ENCODE data around the gene VSTM4.

The VSTM4 gene

DNA sequence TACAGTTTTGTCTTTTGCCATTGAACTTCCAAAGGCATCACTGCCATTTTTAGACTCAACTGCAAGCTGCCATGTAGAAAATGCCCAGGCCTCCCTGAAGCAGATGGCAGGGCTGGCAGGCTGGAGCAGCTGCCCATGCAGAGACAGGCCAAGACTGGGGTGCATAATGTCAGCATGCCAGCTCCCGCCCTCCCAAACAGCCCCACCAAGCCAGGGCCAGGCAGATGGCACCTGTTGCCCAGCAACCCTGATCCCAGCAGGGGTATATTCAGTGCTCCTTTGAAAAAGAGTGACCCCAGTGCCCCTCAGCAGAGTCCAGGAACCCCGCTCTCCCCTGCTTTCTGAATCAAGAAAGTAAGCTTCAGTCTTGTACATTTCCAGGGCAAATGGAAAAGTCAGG is 32.6 kb downstream of the VSTM4 start:
- H3K4me1 Mint-ChIP-seq: peaks cover 61% of the 10 kb centered on the region
- H3K27ac Mint-ChIP-seq: peak overlapping the region in 1 of 3 experiments; percentile 13
- H3K27me3 Mint-ChIP-seq (ENCODE audit: low read depth): no peaks in the 10 kb centered on the region
- TF ChIP-seq, protein P1, sequence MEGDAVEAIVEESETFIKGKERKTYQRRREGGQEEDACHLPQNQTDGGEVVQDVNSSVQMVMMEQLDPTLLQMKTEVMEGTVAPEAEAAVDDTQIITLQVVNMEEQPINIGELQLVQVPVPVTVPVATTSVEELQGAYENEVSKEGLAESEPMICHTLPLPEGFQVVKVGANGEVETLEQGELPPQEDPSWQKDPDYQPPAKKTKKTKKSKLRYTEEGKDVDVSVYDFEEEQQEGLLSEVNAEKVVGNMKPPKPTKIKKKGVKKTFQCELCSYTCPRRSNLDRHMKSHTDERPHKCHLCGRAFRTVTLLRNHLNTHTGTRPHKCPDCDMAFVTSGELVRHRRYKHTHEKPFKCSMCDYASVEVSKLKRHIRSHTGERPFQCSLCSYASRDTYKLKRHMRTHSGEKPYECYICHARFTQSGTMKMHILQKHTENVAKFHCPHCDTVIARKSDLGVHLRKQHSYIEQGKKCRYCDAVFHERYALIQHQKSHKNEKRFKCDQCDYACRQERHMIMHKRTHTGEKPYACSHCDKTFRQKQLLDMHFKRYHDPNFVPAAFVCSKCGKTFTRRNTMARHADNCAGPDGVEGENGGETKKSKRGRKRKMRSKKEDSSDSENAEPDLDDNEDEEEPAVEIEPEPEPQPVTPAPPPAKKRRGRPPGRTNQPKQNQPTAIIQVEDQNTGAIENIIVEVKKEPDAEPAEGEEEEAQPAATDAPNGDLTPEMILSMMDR (IDR thresholded peaks at IDR 0.05; ENCODE audit: unreplicated experiment in 3 of 3): no peak
- H3K4me3 Mint-ChIP-seq: no peak overlapping the region
- peaks cover 14% of the 10 kb centered on the region for H3K9me3 Mint-ChIP-seq
- H3K36me3 Mint-ChIP-seq (ENCODE audit: low read depth): peaks cover 16% of the 10 kb centered on the region

DNA sequence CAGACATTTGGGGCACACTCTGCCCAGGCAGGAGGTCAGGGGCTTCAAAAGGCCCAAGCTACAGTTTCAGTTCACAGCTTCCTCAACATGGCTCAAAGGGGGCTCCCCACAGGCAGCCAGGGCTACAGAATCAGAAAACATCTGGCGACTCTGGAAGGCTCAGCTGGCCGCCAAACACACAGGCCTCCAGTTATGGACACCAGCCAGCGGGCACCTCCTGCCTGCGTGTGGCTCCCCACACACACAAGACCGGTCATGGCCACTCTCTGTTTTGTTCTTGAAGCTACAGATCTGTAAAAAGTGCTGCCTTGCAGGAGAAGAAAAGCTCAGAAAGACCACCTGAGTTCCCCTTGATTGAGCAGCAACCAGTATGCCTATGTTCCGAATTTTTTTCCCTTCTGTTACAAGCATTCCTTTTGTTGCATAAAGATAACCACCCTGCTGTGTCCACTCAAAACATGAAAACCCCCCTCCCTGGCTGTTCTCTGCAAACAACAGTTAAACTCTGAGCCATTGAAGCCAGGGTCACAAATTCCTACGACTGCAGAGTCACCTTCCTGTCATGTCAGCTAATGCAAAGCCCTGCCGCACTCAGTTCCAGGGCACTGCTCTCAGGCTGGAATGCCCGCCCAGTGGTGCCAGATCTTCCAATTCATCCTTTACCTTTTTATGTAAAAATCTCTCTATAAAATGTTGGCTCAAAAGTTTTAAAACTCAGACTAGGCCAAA is 33.6 kb downstream of the VSTM4 start:
- H3K27ac Mint-ChIP-seq: peak overlapping the region; percentile 13 to 67 (median 52)
- peaks cover 72% of the 10 kb centered on the region for H3K4me1 Mint-ChIP-seq
- peaks cover 7% of the 10 kb centered on the region for H3K36me3 Mint-ChIP-seq (ENCODE audit: low read depth)
- peaks cover 6% of the 10 kb centered on the region for H3K9me3 Mint-ChIP-seq
- no peaks in the 10 kb centered on the region for H3K27me3 Mint-ChIP-seq (ENCODE audit: low read depth)
- H3K4me3 Mint-ChIP-seq: no peak overlapping the region
- TF ChIP-seq, protein P1 (IDR thresholded peaks at IDR 0.05; ENCODE audit: unreplicated experiment in 3 of 3): no peak

DNA sequence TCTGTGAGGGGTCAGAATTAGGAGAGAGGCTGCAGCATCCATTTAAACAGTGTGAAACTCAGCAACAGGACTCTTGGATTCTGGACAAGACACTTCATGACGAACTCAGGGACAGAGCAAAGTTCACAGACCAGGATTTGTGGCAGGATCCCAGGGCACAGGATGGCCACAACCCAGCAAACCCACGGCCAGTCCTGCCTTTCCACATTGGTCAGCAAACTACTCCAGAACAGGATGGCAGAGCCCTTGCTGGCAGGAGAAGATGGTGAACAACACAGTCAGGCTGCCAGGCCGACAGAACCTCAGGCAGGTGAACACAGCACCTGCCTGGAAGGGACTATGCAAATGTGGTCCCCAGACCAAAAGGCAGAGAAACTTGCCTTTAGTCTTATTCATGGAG is 34.4 kb downstream of the VSTM4 start:
- Mint-ChIP-seq H3K9me3 (peaks cover 3% of the 10 kb centered on the region), H3K27ac (peak overlapping the region in 2 of 3 experiments; percentile 13 to 67)

DNA sequence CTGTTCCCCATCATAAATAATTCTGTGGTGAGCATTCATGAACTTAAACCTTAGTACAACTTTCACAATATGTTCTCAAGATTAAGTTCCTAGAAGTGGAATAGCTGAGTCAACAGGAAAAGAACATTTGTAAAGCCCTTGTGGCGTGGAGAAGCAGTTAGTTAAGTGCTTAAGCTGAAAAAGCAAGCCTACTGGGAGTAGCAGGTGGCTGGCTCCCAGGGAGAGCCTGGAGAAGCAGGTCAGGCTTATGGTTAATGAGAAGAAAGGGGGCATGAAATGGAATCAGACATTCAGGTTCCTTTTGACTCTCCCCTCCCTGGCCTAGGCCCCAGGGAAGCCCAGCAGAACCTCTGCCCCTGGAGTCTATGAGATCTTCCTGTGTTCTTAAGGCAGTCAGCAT is 35.3 kb downstream of the VSTM4 start:
- H3K36me3 Mint-ChIP-seq (ENCODE audit: low read depth): peaks cover 8% of the 10 kb centered on the region
- TF ChIP-seq, protein P1 (IDR thresholded peaks at IDR 0.05; ENCODE audit: unreplicated experiment in 3 of 3): no peak
- H3K4me3 Mint-ChIP-seq: peak overlapping the region in 1 of 3 experiments; percentile 3
- H3K27ac Mint-ChIP-seq: peak overlapping the region; percentile 13 to 77 (median 46)
- no peaks in the 10 kb centered on the region for H3K9me3 Mint-ChIP-seq
- peaks cover 85% of the 10 kb centered on the region for H3K4me1 Mint-ChIP-seq
- H3K27me3 Mint-ChIP-seq (ENCODE audit: low read depth): no peaks in the 10 kb centered on the region

More for the DNA sequence above, 34.4 kb downstream of the VSTM4 start:
- TF ChIP-seq, protein P1 (IDR thresholded peaks at IDR 0.05; ENCODE audit: unreplicated experiment in 3 of 3): no peak
- peaks cover 10% of the 10 kb centered on the region for H3K36me3 Mint-ChIP-seq (ENCODE audit: low read depth)
- H3K4me1 Mint-ChIP-seq: peaks cover 79% of the 10 kb centered on the region
- no peaks in the 10 kb centered on the region for H3K27me3 Mint-ChIP-seq (ENCODE audit: low read depth)
- H3K4me3 Mint-ChIP-seq: no peak overlapping the region

DNA sequence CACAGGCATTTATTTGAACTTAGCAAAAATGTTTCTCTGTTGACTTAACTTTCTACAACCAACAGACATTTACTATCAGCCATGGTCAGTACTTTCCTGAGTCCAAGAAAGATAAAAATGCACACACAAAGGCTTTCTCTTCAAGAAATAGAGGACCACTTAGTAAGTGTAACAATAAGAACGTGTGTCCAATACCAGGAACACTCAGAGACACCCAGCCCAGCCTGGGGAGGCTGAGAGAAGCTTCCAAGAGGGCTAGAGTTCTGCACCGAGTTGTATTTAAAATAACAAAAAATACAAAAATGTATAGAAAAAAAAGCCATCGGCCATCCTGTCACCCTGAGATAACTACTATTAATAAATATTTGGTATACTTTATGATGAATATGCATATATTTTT is 35.8 kb downstream of the VSTM4 start:
- Mint-ChIP-seq H3K9me3 (no peaks in the 10 kb centered on the region), H3K4me3 (no peak overlapping the region), H3K36me3 (ENCODE audit: low read depth) (peaks cover 8% of the 10 kb centered on the region), H3K27ac (no peak overlapping the region), H3K4me1 (peaks cover 86% of the 10 kb centered on the region), H3K27me3 (ENCODE audit: low read depth) (no peaks in the 10 kb centered on the region)
- TF ChIP-seq, protein P1 (IDR thresholded peaks at IDR 0.05; ENCODE audit: unreplicated experiment in 3 of 3): no peak

DNA sequence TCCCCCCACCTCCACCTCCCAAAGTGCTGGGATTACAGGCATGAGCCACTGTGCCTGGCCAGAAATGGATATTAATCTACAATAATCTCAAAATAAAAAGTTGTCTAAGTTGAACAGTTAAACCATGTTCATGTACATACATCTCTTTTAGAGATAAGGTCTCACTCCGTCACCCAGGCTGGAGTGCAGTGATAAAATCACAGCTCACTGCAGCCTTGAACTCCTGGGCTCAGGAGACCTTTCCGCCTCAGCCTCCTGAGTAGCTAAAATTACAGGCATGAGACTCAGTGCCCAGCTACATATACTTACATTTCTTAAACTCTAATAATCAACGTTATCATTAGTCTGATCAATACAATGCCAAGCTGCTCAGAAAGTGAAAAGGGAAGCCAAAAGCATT is 36.2 kb downstream of the VSTM4 start:
- Mint-ChIP-seq H3K36me3 (ENCODE audit: low read depth) (peaks cover 8% of the 10 kb centered on the region), H3K27ac (no peak overlapping the region), H3K4me3 (no peak overlapping the region), H3K9me3 (no peaks in the 10 kb centered on the region), H3K27me3 (ENCODE audit: low read depth) (no peaks in the 10 kb centered on the region), H3K4me1 (peaks cover 87% of the 10 kb centered on the region)
- TF ChIP-seq, protein P1 (IDR thresholded peaks at IDR 0.05; ENCODE audit: unreplicated experiment in 3 of 3): no peak

Measured in nephron (organoid).